Panc1 (cell line): ENCODE measurements around the gene HPN.

Experiments used
- CTCF ChIP-seq: fragments of 450-650 bp; IDR thresholded peaks from 2 replicates; pipeline ENCODE4 v1.5.1; 2017; ENCODE audit warnings: mild to moderate bottlenecking
- POLR2AphosphoS5 ChIP-seq: IDR thresholded peaks from 2 replicates; pipeline ENCODE4 v1.6.1; 2012; ENCODE audit warnings: mild to moderate bottlenecking, low read depth, low read length, moderate library complexity
- REST ChIP-seq, 2 experiments: IDR thresholded peaks; 2 replicates each; pipeline ENCODE4 v1.6.1; 2011 to 2012; ENCODE audit warnings: low read depth in 2 of 2, control low read depth in 1 of 2, low read length in 1 of 2, mild to moderate bottlenecking in 1 of 2, moderate library complexity in 1 of 2; ENCODE audit not compliant: insufficient read depth in 1 of 2
- SIN3A ChIP-seq: IDR thresholded peaks from 2 replicates; pipeline ENCODE4 v1.6.1; 2012; ENCODE audit warnings: low read depth, mild to moderate bottlenecking, low read length, moderate library complexity, borderline replicate concordance; ENCODE audit not compliant: insufficient read depth
- TCF7L2 ChIP-seq: IDR thresholded peaks from 2 replicates; pipeline ENCODE4 v1.6.1; 2011; ENCODE audit warnings: mild to moderate bottlenecking, low read depth, low read length, inconsistent platforms

GRCh38 chr19:35098413-35099049 is 57.0 kb downstream of the HPN start:
- TF ChIP-seq CTCF = no peak
- no peak for TF ChIP-seq REST (IDR thresholded peaks at IDR 0.05; ENCODE audit: insufficient read depth in 1 of 2, low read depth in 2 of 2, low read length in 1 of 2)
- TF ChIP-seq POLR2AphosphoS5 = no peak
- no peak for TF ChIP-seq SIN3A
- TF ChIP-seq TCF7L2 = no peak
